HG03520 (cell line): ENCODE data around the gene RPP30.
"Not testable (repeated sequence)": the region's sequence is repeated elsewhere in the genome, so short reads cannot be mapped to it uniquely, and the experiment has no call there.

Source experiments
- ATAC-seq: cut with Tn5 transposase; IDR thresholded peaks from one replicate; pipeline ENCODE4 v1.9.1; 2021; ENCODE audit warnings: mild to moderate bottlenecking, moderate library complexity; ENCODE audit not compliant: unreplicated experiment

Gene RPP30

GRCh38 chr10:90939116-90939515, 67.3 kb downstream of the RPP30 start:
- ATAC-seq: no peak

GRCh38 chr10:90939648-90940047, 67.9 kb downstream of the RPP30 start:
- ATAC-seq: no peak

- not testable (repeated sequence) for ATAC-seq
These were observed 71.2 kb downstream of the RPP30 start for GRCh38 chr10:90942980-90943379.

- no peak for ATAC-seq
These were observed 73.0 kb downstream of the RPP30 start for GRCh38 chr10:90944749-90945148.

- ATAC-seq: no peak
These were observed 73.8 kb downstream of the RPP30 start for GRCh38 chr10:90945491-90946070.

GRCh38 chr10:90947030-90947960, 75.5 kb downstream of the RPP30 start:
- no peak for ATAC-seq
